Endodermal cell (in vitro differentiated cells): ENCODE measurements around the gene TTC7B. TPM values are rescaled to one million over a fixed set of nuclear protein-coding genes. Genes with fewer than 3 reads are reported as not detected.

ENCODE experiments used
- DNase-seq: peaks from one replicate; pipeline ENCODE4 v3.0.0-alpha.2; 2017
- H3K27ac ChIP-seq: 2 replicates; pipeline ENCODE4 v1.5.1; 2013; ENCODE audit warnings: mild to moderate bottlenecking, low read depth, low read length, moderate library complexity
- H3K27me3 ChIP-seq: 2 replicates; pipeline ENCODE4 v1.6.1; 2013; ENCODE audit warnings: mild to moderate bottlenecking, low read length, moderate library complexity; ENCODE audit not compliant: insufficient read depth, control insufficient read depth, poor library complexity, severe bottlenecking
- H3K36me3 ChIP-seq: 2 replicates; pipeline ENCODE4 v1.7.0; 2013; ENCODE audit warnings: mild to moderate bottlenecking, low read length, moderate library complexity; ENCODE audit not compliant: control insufficient read depth, insufficient read depth
- H3K4me1 ChIP-seq: one replicate; pipeline ENCODE4 v1.7.0; 2013; ENCODE audit warnings: low read length; ENCODE audit not compliant: control insufficient read depth, insufficient read depth
- H3K4me3 ChIP-seq: 2 replicates; pipeline ENCODE4 v1.5.1; 2013; ENCODE audit warnings: mild to moderate bottlenecking, low read length, moderate library complexity
- H3K9ac ChIP-seq: 2 replicates; pipeline ENCODE4 v1.6.1; 2013; ENCODE audit warnings: mild to moderate bottlenecking, low read length, moderate library complexity; ENCODE audit not compliant: poor library complexity, severe bottlenecking; ENCODE audit errors: extremely low read depth
- H3K9me3 ChIP-seq: 2 replicates; pipeline ENCODE4 v1.6.1; 2013; ENCODE audit warnings: mild to moderate bottlenecking, low read length, moderate library complexity; ENCODE audit not compliant: control insufficient read depth
- H3K27ac Mint-ChIP-seq: 2 replicates; pipeline ENCODE4 v1.8.0; 2020; ENCODE audit warnings: mixed read lengths
- H3K27me3 Mint-ChIP-seq: 2 replicates; pipeline ENCODE4 v1.8.0; 2021; ENCODE audit warnings: mild to moderate bottlenecking, mixed read lengths; ENCODE audit not compliant: insufficient read depth
- H3K36me3 Mint-ChIP-seq: 2 replicates; pipeline ENCODE4 v1.8.0; 2020; ENCODE audit warnings: low read depth, mixed read lengths
- H3K4me1 Mint-ChIP-seq: 2 replicates; pipeline ENCODE4 v1.8.0; 2020; ENCODE audit warnings: mixed read lengths
- H3K4me3 Mint-ChIP-seq: 2 replicates; pipeline ENCODE4 v1.8.0; 2020; ENCODE audit warnings: mild to moderate bottlenecking, moderate library complexity, mixed read lengths
- H3K9me3 Mint-ChIP-seq: 2 replicates; pipeline ENCODE4 v1.8.0; 2020; ENCODE audit warnings: mild to moderate bottlenecking, mixed read lengths
- WGBS, 2 experiments: methylation state at CpG; one replicate each; pipeline versions ENCODE4 v1.1.5 to v1.1.7; 2013; ENCODE audit warnings: missing lambda C conversion rate in 2 of 2, mixed read lengths in 1 of 2; ENCODE audit not compliant: insufficient coverage in 1 of 2, insufficient read length in 1 of 2; 5-methylcytosine and 5-hydroxymethylcytosine counted together
- total RNA-seq, 2 donors: library from RNA; stranded (reverse); fragmentation: NEBNext Ultra II Directional in 1 of 2; extraction: Animal tissue kit (Norgen Biotek cat#: 25700) in 1 of 2; gene quantifications; 2 replicates in 1 of 2; 3 replicates in 1 of 2; pipeline ENCODE4 v1.2.1, GENCODE V29; 2021
- TF ChIP-seq, protein P1 (sequence below): fragments of 200-600 bp; sonication (generic); conservative IDR thresholded peaks from 2 replicates; pipeline ENCODE4 v1.5.0; 2021; ENCODE audit warnings: antibody characterized with exemption, mild to moderate bottlenecking

Gene TTC7B
- total RNA-seq, 2 donors from 2014 or later, result 51.3 to 62.6 TPM

- 79 to 91% methylated on average over 2 to 4 of the region's 4 CpGs for WGBS, 2 experiments
- Histone ChIP-seq H3K4me3 (no peak overlapping the region), H3K4me1 (no peaks in the 10 kb centered on the region), H3K36me3 (no peaks in the 10 kb centered on the region), H3K9me3 (peaks cover 17% of the 10 kb centered on the region), H3K27ac (no peak overlapping the region), H3K9ac (no peak overlapping the region), H3K27me3 (peaks cover 6% of the 10 kb centered on the region)
- no peak overlapping the region for H3K4me3 Mint-ChIP-seq
- no peak overlapping the region for H3K27ac Mint-ChIP-seq
- peaks cover 10% of the 10 kb centered on the region for H3K27me3 Mint-ChIP-seq
- TF ChIP-seq, protein P1, sequence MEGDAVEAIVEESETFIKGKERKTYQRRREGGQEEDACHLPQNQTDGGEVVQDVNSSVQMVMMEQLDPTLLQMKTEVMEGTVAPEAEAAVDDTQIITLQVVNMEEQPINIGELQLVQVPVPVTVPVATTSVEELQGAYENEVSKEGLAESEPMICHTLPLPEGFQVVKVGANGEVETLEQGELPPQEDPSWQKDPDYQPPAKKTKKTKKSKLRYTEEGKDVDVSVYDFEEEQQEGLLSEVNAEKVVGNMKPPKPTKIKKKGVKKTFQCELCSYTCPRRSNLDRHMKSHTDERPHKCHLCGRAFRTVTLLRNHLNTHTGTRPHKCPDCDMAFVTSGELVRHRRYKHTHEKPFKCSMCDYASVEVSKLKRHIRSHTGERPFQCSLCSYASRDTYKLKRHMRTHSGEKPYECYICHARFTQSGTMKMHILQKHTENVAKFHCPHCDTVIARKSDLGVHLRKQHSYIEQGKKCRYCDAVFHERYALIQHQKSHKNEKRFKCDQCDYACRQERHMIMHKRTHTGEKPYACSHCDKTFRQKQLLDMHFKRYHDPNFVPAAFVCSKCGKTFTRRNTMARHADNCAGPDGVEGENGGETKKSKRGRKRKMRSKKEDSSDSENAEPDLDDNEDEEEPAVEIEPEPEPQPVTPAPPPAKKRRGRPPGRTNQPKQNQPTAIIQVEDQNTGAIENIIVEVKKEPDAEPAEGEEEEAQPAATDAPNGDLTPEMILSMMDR, result peak; percentile 87
- peaks cover 11% of the 10 kb centered on the region for H3K36me3 Mint-ChIP-seq
- peaks cover 15% of the 10 kb centered on the region for H3K9me3 Mint-ChIP-seq
- peaks cover 17% of the 10 kb centered on the region for H3K4me1 Mint-ChIP-seq
- peak; percentile 61 for DNase-seq
These were observed 55.5 kb downstream of the TTC7B start for GRCh38 chr14:90760591-90761316.

DNA sequence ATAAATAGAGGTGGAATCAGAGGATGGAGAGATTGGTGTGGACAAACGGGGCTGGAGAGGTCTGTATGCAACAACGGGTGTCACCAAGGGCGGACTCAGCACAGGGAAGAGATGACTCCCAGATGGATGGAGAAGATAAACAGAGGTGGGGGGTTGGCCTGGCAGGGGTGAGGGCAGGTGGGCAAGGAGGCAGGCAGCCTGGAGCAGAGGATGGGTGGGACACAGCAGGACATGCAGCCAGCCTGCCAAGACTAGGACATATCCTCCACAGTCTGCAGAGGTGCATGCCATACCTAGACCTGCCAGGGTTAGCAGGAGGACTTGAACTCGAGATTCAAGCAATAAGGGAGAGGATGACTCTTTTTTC lies 56.2 kb downstream of the TTC7B start:
- H3K36me3 Mint-ChIP-seq, result peaks cover 9% of the 10 kb centered on the region
- H3K27ac ChIP-seq, result no peak overlapping the region
- H3K4me1 ChIP-seq, result no peaks in the 10 kb centered on the region
- peaks cover 10% of the 10 kb centered on the region for H3K27me3 Mint-ChIP-seq
- TF ChIP-seq, protein P1, result no peak
- peaks cover 17% of the 10 kb centered on the region for H3K9me3 ChIP-seq
- peaks cover 17% of the 10 kb centered on the region for H3K4me1 Mint-ChIP-seq
- peaks cover 6% of the 10 kb centered on the region for H3K27me3 ChIP-seq
- DNase-seq, result no peak
- H3K4me3 Mint-ChIP-seq, result no peak overlapping the region
- no peaks in the 10 kb centered on the region for H3K36me3 ChIP-seq
- H3K9ac ChIP-seq, result no peak overlapping the region
- WGBS, 2 experiments, result 83 to 90% methylated on average over 2 to 4 of the region's 4 CpGs
- no peak overlapping the region for H3K4me3 ChIP-seq
- H3K9me3 Mint-ChIP-seq, result peaks cover 15% of the 10 kb centered on the region
- no peak overlapping the region for H3K27ac Mint-ChIP-seq

- WGBS, 2 experiments, result 80 to 89% methylated on average over 3 to 7 of the region's 7 CpGs
- H3K27ac Mint-ChIP-seq, result no peak overlapping the region
- no peak overlapping the region for H3K27ac ChIP-seq
These were observed 56.7 kb downstream of the TTC7B start for GRCh38 chr14:90759370-90760077.

More at GRCh38 chr14:90759370-90760077, 56.7 kb downstream of the TTC7B start:
- Mint-ChIP-seq H3K4me1 (peaks cover 17% of the 10 kb centered on the region), H3K36me3 (peaks cover 9% of the 10 kb centered on the region), H3K27me3 (peaks cover 10% of the 10 kb centered on the region), H3K9me3 (peaks cover 15% of the 10 kb centered on the region), H3K4me3 (no peak overlapping the region)
- Histone ChIP-seq H3K27me3 (peaks cover 6% of the 10 kb centered on the region), H3K4me3 (no peak overlapping the region), H3K9ac (no peak overlapping the region), H3K4me1 (no peaks in the 10 kb centered on the region), H3K9me3 (peaks cover 17% of the 10 kb centered on the region), H3K36me3 (no peaks in the 10 kb centered on the region)
- DNase-seq, result no peak
- TF ChIP-seq, protein P1, result no peak
